ENCODE results near the gene PTGER1. TPM values are rescaled to one million over a fixed set of nuclear protein-coding genes. Genes with fewer than 3 reads are reported as not detected.

Gene PTGER1
- total and polyA plus RNA-seq, 10 of the 15 experiments (the other 5 are each of a cell fraction or from before 2014, with no cell fraction given): not detected

- Histone ChIP-seq H3K9ac (ENCODE audit: control insufficient read depth, insufficient read depth, low read length) (peak overlapping the region; percentile 83), H3K27me3 (replicated peaks in 1 of 2; ENCODE audit: control insufficient read depth in 2 of 2, insufficient read depth in 2 of 2, low read length in 1 of 2) (no peaks in the 10 kb centered on the region), H3K9me3 (replicated peaks; ENCODE audit: control insufficient read depth, insufficient read depth, low read length) (no peaks in the 10 kb centered on the region), H3K4me1 (ENCODE audit: control insufficient read depth, insufficient read depth, low read length) (peaks cover 11% of the 10 kb centered on the region), H4K20me1 (ENCODE audit: control insufficient read depth, insufficient read depth) (no peaks in the 10 kb centered on the region), H2AFZ (ENCODE audit: control insufficient read depth, low read depth, low read length) (no peak overlapping the region), H3K27ac (ENCODE audit: control insufficient read depth, insufficient read depth) (peak overlapping the region; percentile 83), H3K36me3 (ENCODE audit: control insufficient read depth in 2 of 2, insufficient read depth in 2 of 2, low read length in 1 of 2) (peaks cover 19 to 35% of the 10 kb centered on the region in 2 experiments), H3K4me2 (ENCODE audit: control insufficient read depth, insufficient read depth) (peak overlapping the region; percentile 94), H3K4me3 (peak overlapping the region; percentile 89), H3K79me2 (ENCODE audit: control insufficient read depth, insufficient read depth, low read length) (peaks cover 19% of the 10 kb centered on the region)
- POLR2A ChIA-PET: interaction anchor here (0.5 to 0.7 kb wide), 2 partner anchors 203 to 279 kb away, joined by 3 to 4 read pairs; no protein-coding TSS in a partner anchor
- ATAC-seq (no peak), FAIRE-seq (no peak), DNase-seq (ENCODE audit: low read depth, low spot score) (no peak)
- CTCF ChIA-PET: interaction anchor here (0.6 to 1.3 kb wide), 3 partner anchors 9 to 694 kb away, joined by 3 to 5 read pairs (median 4); partner anchors contain the start of gene ASF1B
- no TSS peak for BruUV-seq (replicated peaks)
- SMC1A ChIA-PET (ENCODE audit: uncharacterized antibody, unreplicated experiment): no interaction called here
- in situ Hi-C loops (cut with MboI): no loop called here
- WGBS (ENCODE audit: insufficient coverage, insufficient replicate concordance, low lambda C conversion rate, missing lambda C conversion rate): 95% methylated on average over 32 of the region's 34 CpGs
- TF ChIP-seq SKIL (IDR thresholded peaks at IDR 0.05; ENCODE audit: low read depth, poor library complexity, severe bottlenecking) (no peak), SUZ12 (IDR thresholded peaks at IDR 0.05; ENCODE audit: unreplicated experiment) (no peak), HDGF (IDR thresholded peaks at IDR 0.05) (no peak)
- intact Hi-C loops (cut with micrococcal nuclease; ENCODE audit: unreplicated experiment): no loop called here
- RAD21 ChIA-PET (ENCODE audit: unreplicated experiment): interaction anchor here (1.1 kb wide), 1 partner anchor 39 kb away, joined by 3 read pairs; no protein-coding TSS in a partner anchor
Measured at GRCh38 chr19:14441041-14441938, 33.9 kb downstream of the PTGER1 start.

Data from GM12878 (cell line).